Measurements from ENCODE around the gene SND1.
"Not testable (repeated sequence)": the region's sequence is repeated elsewhere in the genome, so short reads cannot be mapped to it uniquely, and the experiment has no call there.

SND1 gene

GRCh38 chr7:127652333-127653248 lies 597 bp downstream of the SND1 start:
- no peak for DNase-seq (ENCODE audit: low read depth in 2 of 2)

DNA sequence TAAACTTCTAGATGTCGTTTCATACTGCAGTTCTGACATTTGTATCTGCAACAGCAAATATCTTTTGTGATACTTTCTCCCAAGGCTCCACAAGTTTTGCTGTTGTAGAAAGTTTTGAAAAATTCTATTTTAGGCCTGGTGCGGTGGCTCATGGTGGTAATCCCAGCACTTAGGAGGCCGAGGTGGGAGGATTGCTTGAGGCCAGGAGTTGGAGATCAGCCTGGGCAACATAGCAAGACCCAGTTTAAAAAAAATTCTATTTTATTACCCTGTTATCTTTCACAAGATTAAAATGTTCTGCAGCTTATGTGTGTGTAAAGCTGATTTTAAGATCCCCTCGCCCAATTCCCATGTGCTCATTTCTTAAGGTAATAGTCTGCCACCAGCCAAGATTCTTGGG lies 1.4 kb downstream of the SND1 start:
- DNase-seq (ENCODE audit: low read depth in 2 of 2), result no peak

DNA sequence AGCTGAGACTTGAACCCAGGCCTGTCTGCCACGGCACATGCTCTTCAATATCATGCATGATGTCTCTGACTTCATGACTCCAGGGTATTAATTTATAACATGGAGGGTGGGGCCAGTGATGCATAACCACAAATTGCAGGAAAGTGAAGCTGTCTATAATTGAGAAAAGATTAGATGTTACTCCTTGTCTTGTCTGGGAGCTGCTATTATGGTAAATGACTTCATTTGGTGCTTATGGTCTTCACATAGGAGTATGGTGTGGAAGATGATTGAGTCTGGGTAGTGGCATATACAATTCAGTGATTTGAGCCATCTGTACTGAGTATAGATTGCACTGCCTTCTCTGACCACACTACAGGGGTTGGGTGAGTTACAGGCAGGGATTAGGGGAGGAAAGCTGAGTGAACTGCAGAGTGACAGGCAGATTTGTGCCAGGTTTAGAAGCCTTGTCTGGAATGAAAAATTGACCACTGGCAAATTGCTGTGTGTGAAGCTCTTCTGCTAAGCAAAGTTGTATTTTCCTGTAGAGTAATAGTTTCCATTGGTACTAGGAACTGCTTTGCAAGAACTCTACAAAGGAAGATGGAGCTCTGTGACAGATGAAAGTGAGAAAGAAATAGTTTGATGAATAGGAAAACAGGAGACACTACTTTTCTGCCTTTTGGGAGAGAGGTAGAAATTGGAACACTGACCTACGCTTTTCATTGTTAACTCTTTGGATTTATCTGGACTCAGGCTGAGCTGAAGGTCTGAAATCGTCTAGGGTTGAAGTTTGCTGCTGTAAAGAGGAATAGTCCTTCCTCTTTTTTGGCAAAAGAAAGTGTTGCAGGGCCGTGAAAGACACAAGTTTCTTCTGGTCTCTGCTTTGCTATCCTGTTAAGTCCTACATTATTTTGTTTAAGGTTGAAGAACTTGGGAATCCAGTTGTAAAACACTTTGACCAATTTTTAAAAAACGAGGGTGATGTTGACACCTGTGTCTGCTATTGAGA lies 2.7 kb downstream of the SND1 start:
- no peak for DNase-seq (ENCODE audit: low read depth in 2 of 2)

DNA sequence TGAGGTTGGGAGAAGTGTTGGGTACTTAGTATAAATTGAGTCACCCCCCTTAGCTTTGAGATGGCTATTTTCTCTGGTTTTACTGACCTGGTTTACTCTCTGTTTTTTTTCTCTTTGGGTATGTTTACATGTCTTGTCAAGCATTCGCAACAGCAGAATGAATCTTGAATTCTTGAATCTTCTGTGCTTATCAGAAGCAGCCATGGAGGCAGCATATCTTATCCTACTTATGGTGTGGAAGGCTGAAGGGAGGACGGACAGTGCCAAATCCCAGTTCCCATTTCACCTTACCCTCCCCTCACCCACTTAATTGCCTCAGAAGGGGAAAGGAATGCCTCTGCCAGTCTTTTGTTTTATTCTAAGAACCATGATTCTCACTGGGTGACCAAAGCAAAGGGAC lies 3.7 kb downstream of the SND1 start:
- no peak for DNase-seq (ENCODE audit: low read depth in 2 of 2)

DNA sequence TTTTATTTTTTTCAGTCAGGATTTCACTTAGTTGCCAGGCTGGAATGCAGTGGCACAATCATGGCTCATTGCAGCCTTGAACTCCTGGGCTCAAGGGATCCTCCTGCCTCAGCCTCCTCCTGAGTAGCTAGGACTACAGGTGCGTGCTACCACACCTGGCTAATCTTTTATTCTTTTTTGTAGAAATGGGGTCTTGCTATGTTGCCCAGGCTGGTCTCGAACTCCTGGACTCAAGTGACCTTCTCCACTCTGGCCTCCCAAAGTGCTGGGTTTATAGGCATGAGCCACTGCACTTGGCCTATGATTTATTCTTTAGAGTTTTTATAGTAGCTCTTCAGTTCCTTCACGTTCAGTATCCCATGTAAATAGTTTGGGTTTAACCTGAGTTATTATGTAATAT lies 5.5 kb downstream of the SND1 start:
- no peak for DNase-seq (ENCODE audit: low read depth in 2 of 2)

DNA sequence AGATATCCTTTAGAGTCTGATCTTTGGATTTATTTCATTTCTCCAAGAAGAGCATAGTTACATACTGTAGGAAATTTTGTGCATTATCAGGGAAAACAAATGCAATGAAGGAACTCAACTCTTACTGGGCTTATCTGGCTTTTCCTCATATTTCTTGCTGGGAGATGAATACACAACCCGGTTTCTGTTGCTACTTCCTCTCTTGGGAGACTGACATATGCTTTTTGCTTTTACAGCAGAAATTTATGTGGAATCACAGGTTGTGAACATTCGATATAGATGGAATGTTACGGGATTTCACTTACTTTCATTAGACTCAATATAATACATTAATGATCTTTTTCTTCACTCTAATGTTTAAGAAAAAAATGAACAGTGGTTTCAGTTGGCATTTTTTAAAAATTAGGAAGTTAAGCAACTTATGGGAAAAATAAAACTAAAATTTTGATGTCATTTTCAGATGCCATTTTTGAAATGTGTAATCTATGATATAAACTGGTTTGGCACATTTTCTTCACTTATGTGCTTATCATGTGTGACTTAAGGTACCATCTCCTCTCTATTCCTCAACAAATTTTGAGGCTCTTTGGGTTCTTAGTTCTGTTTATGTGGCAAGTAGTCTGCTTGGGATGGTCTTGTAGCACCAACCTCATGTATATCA lies 7.1 kb downstream of the SND1 start:
- DNase-seq (ENCODE audit: low read depth in 2 of 2), result no peak

GRCh38 chr7:127665922-127666321 lies 13.9 kb downstream of the SND1 start:
- no peak for DNase-seq (ENCODE audit: low read depth in 2 of 2)

GRCh38 chr7:127666602-127667001 lies 14.6 kb downstream of the SND1 start:
- DNase-seq (ENCODE audit: low read depth in 2 of 2), result no peak

- DNase-seq (ENCODE audit: low read depth in 2 of 2), result peak in 1 of 2 experiments; percentile 45
Observed at GRCh38 chr7:127667017-127667670, 15.2 kb downstream of the SND1 start.

DNA sequence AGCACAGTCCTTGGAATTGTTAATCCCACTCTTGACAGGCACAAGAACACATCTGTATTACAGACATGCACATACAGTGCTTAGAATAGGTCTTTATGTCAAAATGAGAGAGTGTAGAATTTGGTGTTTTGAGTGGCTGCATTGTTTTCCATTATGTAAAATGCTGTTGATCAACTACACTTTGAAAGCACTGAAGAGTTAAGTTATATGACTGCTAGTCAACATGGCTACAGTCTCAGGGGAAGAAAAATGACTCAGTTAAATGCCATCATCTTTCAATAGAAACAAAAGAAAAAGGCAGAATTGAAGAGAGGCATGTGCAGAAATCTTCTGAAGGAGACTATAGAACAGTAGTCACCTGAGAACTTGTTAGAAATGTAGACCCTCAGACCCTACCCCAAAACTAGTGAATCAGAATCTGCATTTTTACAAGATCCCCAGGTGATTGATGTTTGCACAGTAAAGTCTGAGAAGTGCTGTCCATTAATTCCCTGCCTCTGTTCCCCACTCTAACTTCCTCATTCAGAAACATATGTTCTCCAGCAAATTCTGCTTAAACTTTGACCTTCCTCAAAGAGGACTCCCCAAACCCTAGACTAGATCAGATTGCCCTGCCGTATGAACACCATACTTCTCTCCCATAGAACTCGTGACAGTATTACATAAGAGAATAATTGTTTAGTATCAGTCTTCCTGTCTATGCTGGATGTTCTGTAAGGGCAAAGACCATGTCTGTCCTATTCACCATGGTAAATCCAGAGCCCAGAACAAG lies 16.0 kb downstream of the SND1 start:
- no peak for DNase-seq (ENCODE audit: low read depth in 2 of 2)

GRCh38 chr7:127671341-127671740 lies 19.3 kb downstream of the SND1 start:
- no peak for DNase-seq (ENCODE audit: low read depth in 2 of 2)

GRCh38 chr7:127673902-127674301 lies 21.9 kb downstream of the SND1 start:
- no peak for DNase-seq (ENCODE audit: low read depth in 2 of 2)

DNA sequence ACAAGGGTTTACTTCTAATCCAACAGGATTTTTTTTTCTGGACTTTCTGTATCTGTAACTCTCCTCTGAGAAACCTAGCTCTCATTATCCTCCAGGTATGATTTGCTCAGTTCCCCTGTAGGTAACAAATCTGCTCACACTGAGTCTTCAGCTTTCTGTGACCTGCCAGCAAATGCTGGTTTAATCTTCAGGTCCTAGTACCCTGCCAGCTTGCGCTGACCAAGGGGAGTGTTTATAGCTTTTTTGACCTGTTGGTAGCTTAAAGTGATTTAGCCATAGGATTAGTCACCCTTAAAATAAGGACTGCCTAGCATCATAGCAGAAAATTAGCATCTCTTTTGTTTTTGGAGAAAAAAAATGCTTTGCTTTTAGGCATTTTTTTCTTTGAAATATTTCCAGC lies 22.4 kb downstream of the SND1 start:
- no peak for DNase-seq (ENCODE audit: low read depth in 2 of 2)

- DNase-seq (ENCODE audit: low read depth in 2 of 2), result not testable (repeated sequence)
Observed at GRCh38 chr7:127674923-127675322, 22.9 kb downstream of the SND1 start.

DNA sequence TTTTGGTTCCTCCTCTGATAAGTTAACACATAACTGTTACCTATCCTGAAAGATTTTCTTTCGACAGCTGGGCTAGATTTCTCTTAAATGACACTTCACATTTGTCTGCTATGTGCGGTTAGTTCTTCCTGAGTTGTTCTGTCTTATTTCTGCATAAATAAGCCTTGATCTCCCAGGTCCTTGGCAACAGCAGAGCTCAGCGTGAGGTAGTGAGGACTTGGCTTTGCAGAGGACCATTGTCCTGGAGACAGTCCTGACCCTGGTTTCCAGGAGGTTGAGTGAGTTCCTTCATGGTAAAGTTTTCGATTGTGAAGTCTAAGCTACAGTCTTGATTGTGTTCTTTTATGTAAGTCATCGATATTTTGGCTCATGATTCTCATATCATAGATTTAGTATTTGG lies 23.7 kb downstream of the SND1 start:
- no peak for DNase-seq (ENCODE audit: low read depth in 2 of 2)

DNA sequence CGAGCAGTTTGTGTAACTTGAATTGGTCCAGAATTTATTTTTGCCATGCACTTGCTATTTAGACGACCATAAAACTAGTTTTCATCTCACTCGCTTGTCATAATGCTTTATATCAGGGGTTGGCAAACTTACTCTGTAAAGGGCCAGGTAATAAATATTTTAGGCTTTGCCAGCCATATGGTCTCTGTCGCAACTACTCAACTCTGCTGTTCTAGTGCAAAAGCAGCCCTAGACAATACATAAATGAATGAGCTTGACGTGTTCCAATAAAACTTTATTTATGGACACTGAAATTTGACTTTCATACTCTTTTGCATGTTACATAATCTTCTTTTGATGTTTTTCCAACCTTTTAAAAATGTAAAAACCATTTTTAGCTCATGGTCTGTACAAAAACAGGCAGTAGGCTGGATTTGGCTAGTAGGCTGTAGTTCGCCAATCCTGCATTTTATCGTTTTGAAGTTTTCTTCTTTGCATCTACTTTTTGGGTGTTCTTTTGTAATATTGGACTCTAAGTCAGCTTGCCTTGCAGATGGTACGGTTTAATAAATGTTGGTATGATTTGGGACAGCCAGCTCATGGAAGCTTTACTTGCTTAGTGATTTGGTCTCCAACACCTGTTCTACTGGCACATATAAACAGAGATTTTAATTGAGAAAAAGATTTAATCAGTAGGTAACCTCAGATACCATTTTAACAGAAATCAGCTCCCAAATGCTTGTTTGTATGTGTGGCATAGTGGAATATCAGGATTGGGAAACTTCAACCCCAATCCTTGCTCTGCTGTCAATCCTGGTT lies 25.6 kb downstream of the SND1 start:
- DNase-seq (ENCODE audit: low read depth in 2 of 2), result no peak

GRCh38 chr7:127678337-127678736 lies 26.3 kb downstream of the SND1 start:
- DNase-seq (ENCODE audit: low read depth in 2 of 2), result no peak

DNA sequence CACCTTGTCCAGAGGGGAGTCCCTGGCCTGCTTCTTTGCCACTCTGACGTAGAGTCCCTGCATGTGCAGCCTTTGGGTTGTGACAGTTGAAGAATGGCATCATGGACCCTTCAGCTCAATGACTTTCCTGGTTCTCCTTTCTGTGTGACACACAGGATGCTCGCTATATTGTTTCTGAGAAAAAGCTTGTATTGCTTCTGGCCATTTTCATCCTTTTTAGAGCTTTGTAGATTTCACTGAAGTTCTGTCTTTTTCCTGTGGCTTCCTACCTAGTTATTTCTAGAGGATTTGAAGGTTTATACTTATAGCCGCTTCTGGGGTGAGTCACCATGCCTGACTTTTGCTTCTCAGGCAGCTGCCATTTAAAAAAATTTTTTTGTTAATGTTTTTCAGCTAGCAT lies 27.0 kb downstream of the SND1 start:
- no peak for DNase-seq (ENCODE audit: low read depth in 2 of 2)

DNA sequence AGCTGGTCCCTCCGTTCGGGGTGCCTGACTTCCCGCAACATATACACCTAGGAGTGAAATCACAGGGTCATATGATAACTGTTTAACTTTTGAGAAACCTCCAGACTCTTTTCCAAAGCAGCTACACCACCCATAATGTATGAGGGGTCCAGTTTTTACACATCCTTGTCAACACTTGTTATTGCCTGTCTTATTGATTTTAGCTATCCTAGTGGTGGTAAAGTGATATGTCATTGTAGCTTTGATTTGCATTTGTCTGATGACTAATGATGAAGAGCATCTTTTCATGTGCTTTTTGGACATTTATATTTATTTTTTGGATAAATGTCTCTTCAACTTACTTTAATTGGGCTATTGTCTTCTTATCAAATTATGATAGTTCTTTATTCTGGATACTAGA lies 29.0 kb downstream of the SND1 start:
- no peak for DNase-seq (ENCODE audit: low read depth in 2 of 2)

GRCh38 chr7:127682140-127682539 lies 30.1 kb downstream of the SND1 start:
- DNase-seq (ENCODE audit: low read depth in 2 of 2), result no peak

All from fibroblast of skin of left quadriceps (primary cell).